Endothelial cell of umbilical vein (primary cell): ENCODE data around the gene OLFML2A. TPM values are rescaled to one million over a fixed set of nuclear protein-coding genes. Genes with fewer than 3 reads are reported as not detected.

ENCODE experiments used
- BruUV-seq: library from RNA; stranded (reverse); fragments of 400-500 nt; replicated peaks from 2 replicates; lab custom pipeline; 2021; lab: Mats Ljungman, UMichigan
- CTCF ChIA-PET: fragments of 300-600, 350-600 bp; sonication (Branson Sonifier 250); formaldehyde crosslinking; loops from one replicate; lab custom pipeline; 2021; ENCODE audit warnings: antibody characterized with exemption, inconsistent platforms; lab: Charles Lee
- POLR2A ChIA-PET: fragments of 300-600, 350-600 bp; sonication (Branson Sonifier 250); formaldehyde crosslinking; loops from one replicate; lab custom pipeline; 2021; ENCODE audit warnings: antibody characterized with exemption, inconsistent platforms; lab: Charles Lee
- DNase-seq: peaks from one replicate; pipeline ENCODE4 v3.0.0-alpha.2; 2011; ENCODE audit warnings: low read depth, low spot score
- FAIRE-seq: peaks from 2 replicates; lab custom pipeline; 2011; peaks lifted over from hg19 to GRCh38; lab: Jason Lieb, UNC
- H2AFZ ChIP-seq: 2 replicates; pipeline ENCODE4 v1.6.0; 2012; ENCODE audit warnings: low read depth, low read length, control low read depth, inconsistent platforms
- H3K27ac ChIP-seq: 2 replicates; pipeline ENCODE4 v1.5.1; 2011; ENCODE audit warnings: low read depth, mild to moderate bottlenecking, control low read depth, low read length, moderate library complexity; ENCODE audit not compliant: insufficient read depth
- H3K27me3 ChIP-seq, 2 experiments: 2 replicates each; pipeline versions ENCODE4 v1.6.0 to v1.6.1; 2011; ENCODE audit warnings: low read length in 2 of 2, mixed read lengths in 1 of 2; ENCODE audit not compliant: control insufficient read depth in 2 of 2, insufficient read depth in 2 of 2
- H3K36me3 ChIP-seq, 2 experiments: 2 replicates in 1 of 2; 3 replicates in 1 of 2; pipeline ENCODE4 v1.5.1; 2011; ENCODE audit warnings: low read length in 2 of 2, mild to moderate bottlenecking in 1 of 2, moderate library complexity in 1 of 2; ENCODE audit not compliant: control insufficient read depth in 2 of 2, insufficient read depth in 2 of 2; ENCODE audit errors: extremely low read depth in 1 of 2
- H3K4me1 ChIP-seq: 3 replicates; pipeline ENCODE4 v1.5.1; 2011; ENCODE audit warnings: mild to moderate bottlenecking, low read length; ENCODE audit not compliant: control insufficient read depth, insufficient read depth; ENCODE audit errors: extremely low read depth
- H3K4me2 ChIP-seq: 2 replicates; pipeline ENCODE4 v1.6.1; 2011; ENCODE audit warnings: low read length, control low read depth, mixed read lengths; ENCODE audit not compliant: insufficient read depth
- H3K4me3 ChIP-seq, 3 experiments: fragments of 200-600 bp in 1 of 3; sonication (generic), shearing (Covaris generic) in 1 of 3; replicated peaks in 1 of 3; 2 replicates each; pipeline ENCODE4 v1.5.1; 2011 to 2016; ENCODE audit warnings: control low read depth in 3 of 3, low read length in 3 of 3, mild to moderate bottlenecking in 2 of 3, inconsistent platforms in 1 of 3, low read depth in 1 of 3, moderate library complexity in 1 of 3; ENCODE audit not compliant: insufficient read depth in 1 of 3
- H3K79me2 ChIP-seq: 2 replicates; pipeline ENCODE4 v1.6.0; 2012; ENCODE audit warnings: low read length, inconsistent platforms; ENCODE audit not compliant: control insufficient read depth, insufficient read depth
- H3K9ac ChIP-seq: replicated peaks from 2 replicates; pipeline ENCODE3; 2011; ENCODE audit warnings: low read length, control low read depth; ENCODE audit not compliant: insufficient read depth; ENCODE audit errors: extremely low read depth
- H3K9me1 ChIP-seq: replicated peaks from 3 replicates; pipeline ENCODE4 v1.6.0; 2011; ENCODE audit warnings: mild to moderate bottlenecking, low read length; ENCODE audit not compliant: control insufficient read depth, insufficient read depth; ENCODE audit errors: extremely low read depth
- H3K9me3 ChIP-seq: replicated peaks from 2 replicates; pipeline ENCODE4 v1.5.1; 2012; ENCODE audit warnings: low read length, inconsistent platforms; ENCODE audit not compliant: control insufficient read depth, insufficient read depth
- H4K20me1 ChIP-seq: replicated peaks from 2 replicates; pipeline ENCODE3; 2011; ENCODE audit warnings: mild to moderate bottlenecking, low read length; ENCODE audit not compliant: control insufficient read depth, insufficient read depth; ENCODE audit errors: extremely low read depth
- EZH2 ChIP-seq: IDR thresholded peaks from 2 replicates; pipeline ENCODE4 v1.6.1; 2012; ENCODE audit warnings: borderline replicate concordance, low read depth, mild to moderate bottlenecking, moderate library complexity, low read length, inconsistent platforms; ENCODE audit not compliant: severe bottlenecking
- FOS ChIP-seq: IDR thresholded peaks from 2 replicates; pipeline ENCODE4 v1.6.1; 2011; ENCODE audit warnings: mild to moderate bottlenecking, low read length, moderate library complexity, borderline replicate concordance; ENCODE audit not compliant: insufficient read depth
- GATA2 ChIP-seq: IDR thresholded peaks from 2 replicates; pipeline ENCODE4 v1.7.0; 2011; ENCODE audit warnings: low read depth, mild to moderate bottlenecking, moderate library complexity, mixed read lengths, low read length; ENCODE audit not compliant: insufficient read length, insufficient read depth
- JUN ChIP-seq: IDR thresholded peaks from 2 replicates; pipeline ENCODE4 v1.6.1; 2011; ENCODE audit warnings: borderline replicate concordance, low read depth; ENCODE audit not compliant: insufficient read length, insufficient read depth
- MYC ChIP-seq: IDR thresholded peaks from one replicate; pipeline ENCODE4 v1.6.1; 2011; ENCODE audit warnings: mild to moderate bottlenecking, low read depth, low read length
- POLR2A ChIP-seq: IDR thresholded peaks from 2 replicates; pipeline ENCODE4 v1.6.1; 2012; ENCODE audit warnings: low read depth, mild to moderate bottlenecking, control low read depth, low read length
- POLR2AphosphoS5 ChIP-seq: IDR thresholded peaks from 2 replicates; pipeline ENCODE4 v1.6.1; 2012; ENCODE audit warnings: low read depth, mild to moderate bottlenecking, control low read depth, low read length, moderate library complexity; ENCODE audit not compliant: insufficient read depth
- dilution Hi-C: fragments of 300-500 bp; cut with MboI; formaldehyde crosslinking; loops from one replicate; pipeline ENCODE4 v1.15.0; 2019; ENCODE audit warnings: low sequenced_read_pairs; ENCODE audit not compliant: extremely low pct_ligation_motif_present
- intact Hi-C: fragments of 100-400 bp; cut with micrococcal nuclease; formaldehyde crosslinking; loops from one replicate; pipeline ENCODE4 v1.10.0; 2022
- polyA plus RNA-seq, 4 experiments: library from polyadenylated mRNA; depleted of rRNA in 3 of 4; stranded (reverse) in 3 of 4; unstranded in 1 of 4; fragments of >200 nt; gene quantifications; 2 replicates each; pipeline versions ENCODE4 v1.2.1 to v1.2.3, GENCODE V29; 2011 to 2012; ENCODE audit warnings: missing spikeins in 1 of 4
- total RNA-seq: library from RNA; stranded (reverse); gene quantifications from 2 replicates; pipeline ENCODE4 v1.2.3, GENCODE V29; 2021
- TF ChIP-seq, protein P1 (sequence below): IDR thresholded peaks from 2 replicates; pipeline ENCODE4 v1.6.1; 2011; ENCODE audit not compliant: insufficient read depth, insufficient read length
- TF ChIP-seq, protein P2 (sequence below), 2 donors: IDR thresholded peaks; 1 replicate in 1 of 2; 2 replicates in 1 of 2; pipeline ENCODE4 v1.5.1; 2011; ENCODE audit warnings: low read length in 2 of 2, mild to moderate bottlenecking in 2 of 2, moderate library complexity in 2 of 2, control low read depth in 1 of 2, inconsistent platforms in 1 of 2, low read depth in 1 of 2; ENCODE audit not compliant: insufficient read depth in 1 of 2; ENCODE audit errors: extremely low read depth in 1 of 2

OLFML2A gene
- total and polyA plus RNA-seq, 2 donors (not counting 3 experiments of a cell fraction or from before 2014, with no cell fraction given): 0.92 to 1.1 TPM

- no TSS peak for BruUV-seq
- H3K9me3 ChIP-seq: no peaks in the 10 kb centered on the region
- POLR2A ChIA-PET: no interaction called here
- DNase-seq: no peak
- no peaks in the 10 kb centered on the region for H3K36me3 ChIP-seq
- H4K20me1 ChIP-seq: no peaks in the 10 kb centered on the region
- H3K9ac ChIP-seq: no peak overlapping the region
- no peak overlapping the region for H3K4me3 ChIP-seq
- no peaks in the 10 kb centered on the region for H3K27me3 ChIP-seq
- TF ChIP-seq, protein P1, sequence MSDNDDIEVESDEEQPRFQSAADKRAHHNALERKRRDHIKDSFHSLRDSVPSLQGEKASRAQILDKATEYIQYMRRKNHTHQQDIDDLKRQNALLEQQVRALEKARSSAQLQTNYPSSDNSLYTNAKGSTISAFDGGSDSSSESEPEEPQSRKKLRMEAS: no peak
- no peak for TF ChIP-seq MYC
- no peak for TF ChIP-seq POLR2AphosphoS5
- TF ChIP-seq, protein P2, sequence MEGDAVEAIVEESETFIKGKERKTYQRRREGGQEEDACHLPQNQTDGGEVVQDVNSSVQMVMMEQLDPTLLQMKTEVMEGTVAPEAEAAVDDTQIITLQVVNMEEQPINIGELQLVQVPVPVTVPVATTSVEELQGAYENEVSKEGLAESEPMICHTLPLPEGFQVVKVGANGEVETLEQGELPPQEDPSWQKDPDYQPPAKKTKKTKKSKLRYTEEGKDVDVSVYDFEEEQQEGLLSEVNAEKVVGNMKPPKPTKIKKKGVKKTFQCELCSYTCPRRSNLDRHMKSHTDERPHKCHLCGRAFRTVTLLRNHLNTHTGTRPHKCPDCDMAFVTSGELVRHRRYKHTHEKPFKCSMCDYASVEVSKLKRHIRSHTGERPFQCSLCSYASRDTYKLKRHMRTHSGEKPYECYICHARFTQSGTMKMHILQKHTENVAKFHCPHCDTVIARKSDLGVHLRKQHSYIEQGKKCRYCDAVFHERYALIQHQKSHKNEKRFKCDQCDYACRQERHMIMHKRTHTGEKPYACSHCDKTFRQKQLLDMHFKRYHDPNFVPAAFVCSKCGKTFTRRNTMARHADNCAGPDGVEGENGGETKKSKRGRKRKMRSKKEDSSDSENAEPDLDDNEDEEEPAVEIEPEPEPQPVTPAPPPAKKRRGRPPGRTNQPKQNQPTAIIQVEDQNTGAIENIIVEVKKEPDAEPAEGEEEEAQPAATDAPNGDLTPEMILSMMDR (IDR thresholded peaks at IDR 0.05; ENCODE audit: extremely low read depth in 1 of 2, insufficient read depth in 1 of 2, low read depth in 1 of 2, low read length in 2 of 2): no peak
- TF ChIP-seq FOS: no peak
- TF ChIP-seq JUN: no peak
- TF ChIP-seq POLR2A: no peak
- no peak for TF ChIP-seq EZH2
- no peak for TF ChIP-seq GATA2
- FAIRE-seq: peak; percentile 78
- no peak overlapping the region for H2AFZ ChIP-seq
- CTCF ChIA-PET: interaction anchor here (1.0 to 2.6 kb wide), 8 partner anchors 9 to 192 kb away, joined by 3 to 16 read pairs (median 4); no protein-coding TSS in a partner anchor
- no peak overlapping the region for H3K27ac ChIP-seq
- H3K4me1 ChIP-seq: no peaks in the 10 kb centered on the region
- no peaks in the 10 kb centered on the region for H3K79me2 ChIP-seq
- H3K4me2 ChIP-seq: no peak overlapping the region
- H3K9me1 ChIP-seq: no peaks in the 10 kb centered on the region
- intact Hi-C loops (no loop called here), dilution Hi-C loops (no loop called here)
Measured at GRCh38 chr9:124743686-124744348, 33.1 kb upstream of the OLFML2A start.
